HL-60 (cell line): ENCODE measurements around the gene CWC15.

Source experiments
- DNase-seq, 2 experiments: peaks; one replicate each; pipeline ENCODE4 v3.0.0-alpha.2; 2010 to 2020; ENCODE audit warnings: low read depth in 1 of 2, low spot score in 1 of 2
- H3K27ac ChIP-seq: fragments of 250-450 bp; sonication (Bioruptor Pico); replicated peaks from 2 replicates; pipeline ENCODE4 v1.5.1; 2020; ENCODE audit warnings: mild to moderate bottlenecking, moderate library complexity
- H3K27me3 ChIP-seq: fragments of 250-450 bp; sonication (Bioruptor Pico); 2 replicates; pipeline ENCODE4 v1.5.1; 2021; ENCODE audit warnings: mild to moderate bottlenecking, moderate library complexity; ENCODE audit not compliant: insufficient read depth, poor library complexity, severe bottlenecking
- H3K4me3 ChIP-seq: replicated peaks from 2 replicates; pipeline ENCODE4 v1.5.1; 2011; ENCODE audit warnings: mild to moderate bottlenecking, control low read depth, low read length; ENCODE audit not compliant: insufficient read depth
- GABPA ChIP-seq: IDR thresholded peaks from 2 replicates; pipeline ENCODE4 v1.6.1; 2012; ENCODE audit warnings: low read depth
- POLR2AphosphoS5 ChIP-seq: IDR thresholded peaks from 2 replicates; pipeline ENCODE4 v1.6.1; 2012; ENCODE audit warnings: low read depth
- SPI1 ChIP-seq: IDR thresholded peaks from 2 replicates; pipeline ENCODE4 v1.6.1; 2012; ENCODE audit warnings: low read depth, mild to moderate bottlenecking, borderline replicate concordance
- TF ChIP-seq, protein P1 (sequence below): IDR thresholded peaks from one replicate; pipeline ENCODE4 v1.5.1; 2011; ENCODE audit warnings: low read length, control low read depth, inconsistent platforms; ENCODE audit not compliant: insufficient read depth
- TF ChIP-seq, protein P2 (sequence below): IDR thresholded peaks from 2 replicates; pipeline ENCODE4 v1.6.1; 2012; ENCODE audit warnings: low read depth; ENCODE audit not compliant: insufficient replicate concordance

Gene CWC15

DNA sequence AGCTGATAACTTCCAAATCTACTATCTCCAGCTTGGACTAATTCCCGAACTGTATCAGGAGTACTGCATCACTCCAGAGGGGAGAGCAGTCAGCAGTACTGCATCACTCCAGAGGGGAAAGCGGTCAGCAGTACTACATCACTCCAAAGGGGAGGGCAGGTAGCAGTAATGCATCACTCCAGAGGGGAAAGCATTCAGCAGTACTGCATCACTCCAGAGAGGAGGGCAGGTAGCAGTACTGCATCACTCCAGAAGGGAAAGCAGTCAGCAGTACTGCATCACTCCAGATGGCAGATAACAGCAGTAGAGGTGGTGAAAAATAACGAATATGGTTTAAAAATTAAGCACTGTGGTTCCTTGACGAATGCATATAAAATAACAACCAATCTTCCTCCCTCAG lies 8.4 kb downstream of the CWC15 start:
- H3K27ac ChIP-seq = no peak overlapping the region
- H3K27me3 ChIP-seq = no peaks in the 10 kb centered on the region
- TF ChIP-seq, protein P1, sequence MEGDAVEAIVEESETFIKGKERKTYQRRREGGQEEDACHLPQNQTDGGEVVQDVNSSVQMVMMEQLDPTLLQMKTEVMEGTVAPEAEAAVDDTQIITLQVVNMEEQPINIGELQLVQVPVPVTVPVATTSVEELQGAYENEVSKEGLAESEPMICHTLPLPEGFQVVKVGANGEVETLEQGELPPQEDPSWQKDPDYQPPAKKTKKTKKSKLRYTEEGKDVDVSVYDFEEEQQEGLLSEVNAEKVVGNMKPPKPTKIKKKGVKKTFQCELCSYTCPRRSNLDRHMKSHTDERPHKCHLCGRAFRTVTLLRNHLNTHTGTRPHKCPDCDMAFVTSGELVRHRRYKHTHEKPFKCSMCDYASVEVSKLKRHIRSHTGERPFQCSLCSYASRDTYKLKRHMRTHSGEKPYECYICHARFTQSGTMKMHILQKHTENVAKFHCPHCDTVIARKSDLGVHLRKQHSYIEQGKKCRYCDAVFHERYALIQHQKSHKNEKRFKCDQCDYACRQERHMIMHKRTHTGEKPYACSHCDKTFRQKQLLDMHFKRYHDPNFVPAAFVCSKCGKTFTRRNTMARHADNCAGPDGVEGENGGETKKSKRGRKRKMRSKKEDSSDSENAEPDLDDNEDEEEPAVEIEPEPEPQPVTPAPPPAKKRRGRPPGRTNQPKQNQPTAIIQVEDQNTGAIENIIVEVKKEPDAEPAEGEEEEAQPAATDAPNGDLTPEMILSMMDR = no peak
- TF ChIP-seq, protein P2, sequence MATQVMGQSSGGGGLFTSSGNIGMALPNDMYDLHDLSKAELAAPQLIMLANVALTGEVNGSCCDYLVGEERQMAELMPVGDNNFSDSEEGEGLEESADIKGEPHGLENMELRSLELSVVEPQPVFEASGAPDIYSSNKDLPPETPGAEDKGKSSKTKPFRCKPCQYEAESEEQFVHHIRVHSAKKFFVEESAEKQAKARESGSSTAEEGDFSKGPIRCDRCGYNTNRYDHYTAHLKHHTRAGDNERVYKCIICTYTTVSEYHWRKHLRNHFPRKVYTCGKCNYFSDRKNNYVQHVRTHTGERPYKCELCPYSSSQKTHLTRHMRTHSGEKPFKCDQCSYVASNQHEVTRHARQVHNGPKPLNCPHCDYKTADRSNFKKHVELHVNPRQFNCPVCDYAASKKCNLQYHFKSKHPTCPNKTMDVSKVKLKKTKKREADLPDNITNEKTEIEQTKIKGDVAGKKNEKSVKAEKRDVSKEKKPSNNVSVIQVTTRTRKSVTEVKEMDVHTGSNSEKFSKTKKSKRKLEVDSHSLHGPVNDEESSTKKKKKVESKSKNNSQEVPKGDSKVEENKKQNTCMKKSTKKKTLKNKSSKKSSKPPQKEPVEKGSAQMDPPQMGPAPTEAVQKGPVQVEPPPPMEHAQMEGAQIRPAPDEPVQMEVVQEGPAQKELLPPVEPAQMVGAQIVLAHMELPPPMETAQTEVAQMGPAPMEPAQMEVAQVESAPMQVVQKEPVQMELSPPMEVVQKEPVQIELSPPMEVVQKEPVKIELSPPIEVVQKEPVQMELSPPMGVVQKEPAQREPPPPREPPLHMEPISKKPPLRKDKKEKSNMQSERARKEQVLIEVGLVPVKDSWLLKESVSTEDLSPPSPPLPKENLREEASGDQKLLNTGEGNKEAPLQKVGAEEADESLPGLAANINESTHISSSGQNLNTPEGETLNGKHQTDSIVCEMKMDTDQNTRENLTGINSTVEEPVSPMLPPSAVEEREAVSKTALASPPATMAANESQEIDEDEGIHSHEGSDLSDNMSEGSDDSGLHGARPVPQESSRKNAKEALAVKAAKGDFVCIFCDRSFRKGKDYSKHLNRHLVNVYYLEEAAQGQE = no peak
- TF ChIP-seq POLR2AphosphoS5 (no peak), GABPA (no peak), SPI1 (no peak)
- no peak overlapping the region for H3K4me3 ChIP-seq
- DNase-seq = no peak

DNA sequence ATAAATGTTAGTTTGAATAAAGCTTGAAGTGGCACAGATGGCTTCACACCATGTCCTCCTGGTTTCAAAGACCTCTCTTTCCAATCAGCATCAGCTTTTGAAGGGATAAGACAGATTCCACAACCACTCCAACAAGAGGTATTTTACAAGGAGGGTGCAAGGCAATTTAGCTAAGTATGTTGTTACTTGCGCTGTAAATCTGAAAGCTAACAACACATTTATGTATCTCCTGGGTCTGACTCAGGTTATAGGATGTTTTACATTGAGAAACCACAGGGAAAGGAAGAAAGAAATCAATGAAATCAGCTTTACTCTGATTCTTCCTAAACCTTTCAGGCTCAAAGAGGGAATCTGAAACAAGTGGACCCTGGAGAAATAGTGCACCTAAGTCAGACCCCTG lies 12.1 kb downstream of the CWC15 start:
- TF ChIP-seq, protein P2 = no peak
- TF ChIP-seq SPI1 (no peak), POLR2AphosphoS5 (no peak), GABPA (no peak)
- TF ChIP-seq, protein P1 = no peak
- no peak for DNase-seq
- Histone ChIP-seq H3K27me3 (no peaks in the 10 kb centered on the region), H3K27ac (no peak overlapping the region), H3K4me3 (no peak overlapping the region)

DNA sequence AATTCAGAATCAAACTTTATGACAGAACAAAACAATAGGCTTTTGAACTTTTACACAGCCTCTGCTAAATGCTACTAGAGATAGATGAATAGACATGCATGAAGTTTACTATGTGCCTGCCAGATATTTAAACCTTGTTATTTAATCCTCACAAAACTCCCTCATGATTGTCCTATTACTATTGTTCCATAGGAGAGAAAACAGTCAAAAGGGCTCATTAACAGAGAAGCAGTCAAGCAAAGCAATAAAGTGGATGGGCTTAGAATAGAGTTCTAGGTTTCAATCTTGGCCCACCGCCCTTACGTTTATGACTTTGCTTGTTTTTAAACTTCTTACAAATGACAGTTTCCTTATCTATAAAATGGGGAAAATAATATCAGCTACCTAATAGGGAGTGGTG lies 12.9 kb downstream of the CWC15 start:
- no peak for TF ChIP-seq GABPA
- no peak for TF ChIP-seq SPI1
- TF ChIP-seq, protein P1 = no peak
- TF ChIP-seq POLR2AphosphoS5 = no peak
- TF ChIP-seq, protein P2 = no peak
- Histone ChIP-seq H3K27me3 (no peaks in the 10 kb centered on the region), H3K4me3 (no peak overlapping the region), H3K27ac (no peak overlapping the region)
- no peak for DNase-seq
